ENCODE data around the gene PPIE. TPM values are rescaled to one million over a fixed set of nuclear protein-coding genes. Genes with fewer than 3 reads are reported as not detected.

PPIE gene
- total and polyA plus RNA-seq, 2 of the 4 experiments (the other 2 are of a cell fraction), result 40.9 to 68.1 TPM

GRCh38 chr1:39720094-39720999, 18.3 kb upstream of the PPIE start:
- ATAC-seq (ENCODE audit: low read depth), result peak; percentile 83
- ChIA-PET POLR2A (ENCODE audit: unreplicated experiment) (no interaction called here), CTCF (interaction anchor here (0.6 to 1.3 kb wide), 5 partner anchors 11 to 336 kb away, joined by 3 to 7 read pairs (median 4); no protein-coding TSS in a partner anchor)
- Histone ChIP-seq H4K91ac (ENCODE audit: insufficient read depth, low read depth, low read length) (no peak overlapping the region), H2BK15ac (ENCODE audit: low read depth, low read length) (no peak overlapping the region), H3K18ac (ENCODE audit: low read depth, low read length) (no peak overlapping the region), H3K9ac (ENCODE audit: low read depth, low read length) (no peak overlapping the region), H4K5ac (ENCODE audit: low read depth, low read length) (no peak overlapping the region), H4K20me1 (ENCODE audit: insufficient read depth, low read length) (no peaks in the 10 kb centered on the region), H3K23ac (ENCODE audit: low read depth, low read length) (no peak overlapping the region), H3K9me3 (ENCODE audit: control insufficient read depth, insufficient read depth, low read length) (no peaks in the 10 kb centered on the region), H2BK120ac (ENCODE audit: low read depth, low read length) (no peak overlapping the region), H3K4me3 (ENCODE audit: insufficient read depth, low read depth, low read length) (no peak overlapping the region), H3K79me1 (ENCODE audit: low read depth in 1 of 2, low read length in 2 of 2) (no peaks in the 10 kb centered on the region), H2AK9ac (replicated peaks; ENCODE audit: low read depth, low read length, poor library complexity) (no peak overlapping the region), H2AK5ac (ENCODE audit: low read depth, low read length) (no peak overlapping the region), H3K9me1 (ENCODE audit: insufficient read depth, low read length) (no peaks in the 10 kb centered on the region), H3K14ac (replicated peaks; ENCODE audit: low read depth, low read length) (no peak overlapping the region), H2BK20ac (ENCODE audit: low read depth, low read length) (no peak overlapping the region), H3K4me2 (ENCODE audit: low read depth, low read length) (no peak overlapping the region), H3K4me1 (ENCODE audit: control insufficient read depth, insufficient read depth, low read length) (no peaks in the 10 kb centered on the region), H3K56ac (ENCODE audit: extremely low read depth, insufficient read depth, low read length) (no peak overlapping the region), H3K4ac (ENCODE audit: low read depth, low read length) (no peak overlapping the region), H3K36me3 (ENCODE audit: control insufficient read depth, insufficient read depth, low read length) (no peaks in the 10 kb centered on the region), H3K27me3 (ENCODE audit: control insufficient read depth, insufficient read depth, low read length) (peaks cover 40% of the 10 kb centered on the region), H4K8ac (ENCODE audit: low read depth in 2 of 2, low read length in 2 of 2) (no peak overlapping the region), H3K27ac (ENCODE audit: insufficient read depth, low read length) (no peak overlapping the region), H2BK5ac (ENCODE audit: low read depth, low read length, poor library complexity, severe bottlenecking) (no peak overlapping the region), H2AFZ (replicated peaks; ENCODE audit: low read length, poor library complexity) (no peak overlapping the region)
- BruUV-seq (replicated peaks), result no TSS peak
- dilution Hi-C loops (cut with HindIII; ENCODE audit: low sequenced_read_pairs, unreplicated experiment), result no loop called here
- in situ Hi-C loops (cut with MboI; ENCODE audit: low sequenced_read_pairs), result no loop called here
- DNase-seq, result peak; percentile 66
- no peak for TF ChIP-seq CEBPB (IDR thresholded peaks at IDR 0.05; ENCODE audit: low read depth, low read length)
- TF ChIP-seq BHLHE40 (IDR thresholded peaks at IDR 0.05; ENCODE audit: low read depth, low read length), result no peak
- TF ChIP-seq CTCF (conservative IDR thresholded peaks at IDR 0.05; ENCODE audit: low read depth, low read length), result peak; percentile 82
- peak; percentile 80 for TF ChIP-seq RAD21 (IDR thresholded peaks at IDR 0.05; ENCODE audit: low read length)
- TF ChIP-seq SMC3 (IDR thresholded peaks at IDR 0.05; ENCODE audit: low read depth, low read length), result peak; percentile 69; the same call in 1 of the 2 replicates
- intact Hi-C loops (cut with micrococcal nuclease), result loop anchor here (1.0 kb wide), 1 partner anchor 114 kb away; no protein-coding TSS in a partner anchor
- no CpG with 5 or more reads among the region's 7 CpGs for WGBS, 2 experiments (ENCODE audit: extremely low coverage in 2 of 2, insufficient read length in 1 of 2)

All from IMR-90 (cell line).